Chondrocyte (in vitro differentiated cells): Measurements from ENCODE around the gene LDHA. TPM values are rescaled to one million over a fixed set of nuclear protein-coding genes. Genes with fewer than 3 reads are reported as not detected.

Source experiments
- DNase-seq: peaks from one replicate; pipeline ENCODE4 v3.0.0; 2021; ENCODE audit warnings: mixed read lengths, low spot score
- H3K27ac Mint-ChIP-seq: one replicate; pipeline ENCODE4 v1.8.0; 2021; ENCODE audit warnings: mild to moderate bottlenecking, moderate library complexity, mixed read lengths; ENCODE audit not compliant: unreplicated experiment
- H3K27me3 Mint-ChIP-seq: 2 replicates; pipeline ENCODE4 v1.8.0; 2021; ENCODE audit warnings: low read depth, mixed read lengths
- H3K36me3 Mint-ChIP-seq: 2 replicates; pipeline ENCODE4 v1.8.0; 2021; ENCODE audit warnings: low read depth, mixed read lengths
- H3K4me1 Mint-ChIP-seq: 2 replicates; pipeline ENCODE4 v1.8.0; 2021; ENCODE audit warnings: low read depth, mild to moderate bottlenecking, mixed read lengths
- H3K4me3 Mint-ChIP-seq: one replicate; pipeline ENCODE4 v1.8.0; 2021; ENCODE audit warnings: mild to moderate bottlenecking, moderate library complexity, mixed read lengths; ENCODE audit not compliant: unreplicated experiment
- H3K9me3 Mint-ChIP-seq: 2 replicates; pipeline ENCODE4 v1.8.0; 2021; ENCODE audit warnings: low read depth, mixed read lengths
- CTCF ChIP-seq: fragments of 200-600 bp; sonication (generic); IDR thresholded peaks from 2 replicates; pipeline ENCODE4 v1.5.0; 2021; ENCODE audit warnings: antibody characterized with exemption, mild to moderate bottlenecking, moderate library complexity
- total RNA-seq: library from RNA; stranded (reverse); gene quantifications from 3 replicates; pipeline ENCODE4 v1.2.1, GENCODE V29; 2021

LDHA gene
- total RNA-seq, 1 donor from 2014 or later = 1,078 TPM

DNA sequence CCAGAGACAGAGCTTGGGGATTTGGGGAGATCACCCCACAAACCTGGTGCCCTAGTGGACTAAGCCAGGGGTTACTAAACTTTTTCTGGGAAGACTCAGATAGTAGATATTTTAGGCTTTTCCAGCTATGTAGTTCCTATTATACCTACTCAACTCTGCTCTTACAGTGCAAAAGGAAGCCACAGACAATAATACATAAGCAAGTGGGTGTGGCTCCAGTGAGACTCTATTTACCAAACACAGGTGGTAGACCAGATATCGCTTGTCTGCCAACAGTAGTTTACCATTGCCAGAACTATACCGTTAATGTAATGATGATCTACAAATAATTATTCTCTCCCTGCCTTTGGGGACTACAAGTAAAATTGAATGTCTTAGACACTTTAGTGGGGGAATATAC, 24.7 kb downstream of the LDHA start:
- H3K36me3 Mint-ChIP-seq = no peaks in the 10 kb centered on the region
- H3K27me3 Mint-ChIP-seq = no peaks in the 10 kb centered on the region
- H3K4me3 Mint-ChIP-seq = no peak overlapping the region
- no peak for DNase-seq
- H3K4me1 Mint-ChIP-seq = peaks cover 5% of the 10 kb centered on the region
- no peak for TF ChIP-seq CTCF
- H3K27ac Mint-ChIP-seq = no peak overlapping the region
- H3K9me3 Mint-ChIP-seq = no peaks in the 10 kb centered on the region

DNA sequence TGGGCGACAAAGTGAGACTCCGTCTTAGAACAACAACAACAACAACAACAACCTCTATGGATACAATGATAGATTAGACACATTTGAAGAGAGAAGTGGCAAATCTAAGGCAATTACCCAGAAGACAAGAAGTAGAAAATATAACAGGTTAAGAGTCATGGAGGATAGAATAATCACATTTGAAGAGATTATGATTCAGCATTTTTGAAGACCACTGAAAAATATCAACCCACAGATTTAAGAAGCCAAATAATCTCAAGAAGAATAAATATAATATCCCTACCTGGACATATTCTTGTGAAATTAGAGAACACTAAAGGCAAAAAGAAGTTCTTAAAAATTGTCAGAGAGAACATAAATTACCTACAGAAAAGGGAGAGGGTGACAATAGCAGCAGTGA, 25.7 kb downstream of the LDHA start:
- Mint-ChIP-seq H3K4me1 (peaks cover 5% of the 10 kb centered on the region), H3K4me3 (no peak overlapping the region), H3K27ac (no peak overlapping the region), H3K36me3 (no peaks in the 10 kb centered on the region), H3K27me3 (no peaks in the 10 kb centered on the region), H3K9me3 (no peaks in the 10 kb centered on the region)
- DNase-seq = no peak
- TF ChIP-seq CTCF = no peak

GRCh38 chr11:18427240-18427639, 32.9 kb downstream of the LDHA start:
- no peak for DNase-seq
- no peak overlapping the region for H3K27ac Mint-ChIP-seq
- H3K9me3 Mint-ChIP-seq = no peaks in the 10 kb centered on the region
- no peaks in the 10 kb centered on the region for H3K27me3 Mint-ChIP-seq
- no peak for TF ChIP-seq CTCF
- H3K36me3 Mint-ChIP-seq = no peaks in the 10 kb centered on the region
- no peaks in the 10 kb centered on the region for H3K4me1 Mint-ChIP-seq
- no peak overlapping the region for H3K4me3 Mint-ChIP-seq

- Mint-ChIP-seq H3K4me1 (no peaks in the 10 kb centered on the region), H3K27me3 (no peaks in the 10 kb centered on the region), H3K9me3 (no peaks in the 10 kb centered on the region), H3K36me3 (no peaks in the 10 kb centered on the region), H3K4me3 (no peak overlapping the region), H3K27ac (no peak overlapping the region)
- DNase-seq = no peak
- TF ChIP-seq CTCF = no peak
Observed at GRCh38 chr11:18429332-18429731, 35.0 kb downstream of the LDHA start.

GRCh38 chr11:18438691-18439090, 44.3 kb downstream of the LDHA start:
- Mint-ChIP-seq H3K4me3 (no peak overlapping the region), H3K9me3 (peaks cover 4% of the 10 kb centered on the region), H3K36me3 (peaks cover 1% of the 10 kb centered on the region), H3K4me1 (no peaks in the 10 kb centered on the region), H3K27ac (no peak overlapping the region), H3K27me3 (no peaks in the 10 kb centered on the region)
- DNase-seq = no peak
- TF ChIP-seq CTCF = no peak
